DND-41 (cell line): ENCODE data around the gene COQ10A.

Source experiments
- ATAC-seq: fragments of 200-7000 bp; cut with Tn5 transposase; 3 replicates; pipeline ENCODE4 v1.9.1; 2021; ENCODE audit warnings: low read depth; ENCODE audit not compliant: insufficient read depth
- DNase-seq: peaks from one replicate; pipeline ENCODE4 v3.0.0-alpha.2; 2020
- H2AFZ ChIP-seq: 2 replicates; pipeline ENCODE4 v1.6.0; 2012; ENCODE audit warnings: low read depth, low read length
- H3K27ac ChIP-seq: 2 replicates; pipeline ENCODE4 v1.5.1; 2012; ENCODE audit warnings: low read length, inconsistent platforms
- H3K27me3 ChIP-seq: fragments of 200-600 bp; sonication (generic); 2 replicates; pipeline ENCODE4 v1.6.0; 2012; ENCODE audit warnings: low read length, mild to moderate bottlenecking, inconsistent platforms; ENCODE audit not compliant: insufficient read depth, poor library complexity
- H3K36me3 ChIP-seq: 2 replicates; pipeline ENCODE4 v1.5.1; 2012; ENCODE audit warnings: low read length, inconsistent platforms; ENCODE audit not compliant: insufficient read depth
- H3K4me1 ChIP-seq: 2 replicates; pipeline ENCODE4 v1.5.1; 2012; ENCODE audit warnings: mild to moderate bottlenecking, low read length; ENCODE audit not compliant: insufficient read depth
- H3K4me2 ChIP-seq: 2 replicates; pipeline ENCODE4 v1.6.0; 2012; ENCODE audit warnings: mild to moderate bottlenecking, moderate library complexity, low read length, inconsistent platforms; ENCODE audit not compliant: insufficient read depth
- H3K4me3 ChIP-seq, 2 experiments: fragments of 200-600 bp in 1 of 2; shearing (Covaris generic) in 1 of 2; 2 replicates each; pipeline ENCODE4 v1.5.1; 2012 to 2016; ENCODE audit warnings: inconsistent platforms in 2 of 2, low read length in 2 of 2, mild to moderate bottlenecking in 2 of 2, low read depth in 1 of 2, moderate library complexity in 1 of 2
- H3K79me2 ChIP-seq: 2 replicates; pipeline ENCODE4 v1.6.0; 2012; ENCODE audit warnings: low read length, inconsistent platforms; ENCODE audit not compliant: insufficient read depth
- H3K9ac ChIP-seq: 2 replicates; pipeline ENCODE4 v1.6.0; 2012; ENCODE audit warnings: low read depth, mild to moderate bottlenecking, inconsistent platforms, low read length, moderate library complexity
- H3K9me3 ChIP-seq: 2 replicates; pipeline ENCODE4 v1.5.1; 2012; ENCODE audit warnings: low read length, moderate library complexity, mild to moderate bottlenecking, inconsistent platforms; ENCODE audit not compliant: insufficient read depth, severe bottlenecking
- H4K20me1 ChIP-seq: 2 replicates; pipeline ENCODE4 v1.6.0; 2012; ENCODE audit warnings: low read length; ENCODE audit not compliant: insufficient read depth
- CTCF ChIP-seq: IDR thresholded peaks from 2 replicates; pipeline ENCODE4 v1.5.1; 2012; ENCODE audit warnings: borderline replicate concordance, low read length, moderate library complexity, mild to moderate bottlenecking; ENCODE audit not compliant: poor library complexity, severe bottlenecking; ENCODE audit errors: extremely low read depth
- EZH2 ChIP-seq: IDR thresholded peaks from 3 replicates; pipeline ENCODE4 v1.6.1; 2012; ENCODE audit warnings: borderline replicate concordance, low read depth, mild to moderate bottlenecking, moderate library complexity, low read length, inconsistent platforms; ENCODE audit not compliant: severe bottlenecking

COQ10A gene

GRCh38 chr12:56296295-56296694 is 29.6 kb downstream of the COQ10A start:
- no peak for ATAC-seq
- no peak for DNase-seq
- no peak overlapping the region for H2AFZ ChIP-seq
- H3K27me3 ChIP-seq, result no peaks in the 10 kb centered on the region
- H3K9me3 ChIP-seq, result no peaks in the 10 kb centered on the region
- peaks cover 35% of the 10 kb centered on the region; the same call in 1 of the 2 replicates for H4K20me1 ChIP-seq
- H3K36me3 ChIP-seq, result peaks cover 46% of the 10 kb centered on the region
- TF ChIP-seq CTCF (no peak), EZH2 (no peak)
- H3K4me1 ChIP-seq, result peaks cover 45% of the 10 kb centered on the region
- peak overlapping the region; percentile 19; the same call in 1 of the 2 replicates for H3K4me2 ChIP-seq
- no peak overlapping the region for H3K9ac ChIP-seq
- no peak overlapping the region for H3K4me3 ChIP-seq
- H3K27ac ChIP-seq, result no peak overlapping the region
- peaks cover 93% of the 10 kb centered on the region for H3K79me2 ChIP-seq

- H3K79me2 ChIP-seq, result peaks cover 91% of the 10 kb centered on the region
- no peak for DNase-seq
- H3K27ac ChIP-seq, result no peak overlapping the region
- no peak overlapping the region for H3K4me3 ChIP-seq
- peaks cover 44% of the 10 kb centered on the region for H3K36me3 ChIP-seq
- H3K27me3 ChIP-seq, result no peaks in the 10 kb centered on the region
- H3K9ac ChIP-seq, result no peak overlapping the region
- no peak for ATAC-seq
- peak overlapping the region; percentile 80; the same call in 1 of the 2 replicates for H3K4me2 ChIP-seq
- H2AFZ ChIP-seq, result no peak overlapping the region
- H3K9me3 ChIP-seq, result no peaks in the 10 kb centered on the region
- H3K4me1 ChIP-seq, result peaks cover 56% of the 10 kb centered on the region
- H4K20me1 ChIP-seq, result peaks cover 24% of the 10 kb centered on the region; the same call in 1 of the 2 replicates
- no peak for TF ChIP-seq EZH2
These were observed 30.7 kb downstream of the COQ10A start for GRCh38 chr12:56297400-56297799.

GRCh38 chr12:56298828-56299227 is 32.1 kb downstream of the COQ10A start:
- H3K4me3 ChIP-seq, result peak overlapping the region; percentile 75 to 91; a peak in 3 of 4 replicates

GRCh38 chr12:56299308-56299852 is 32.6 kb downstream of the COQ10A start:
- ATAC-seq, result no peak; the same call in 2 of the 3 replicates
- H4K20me1 ChIP-seq, result peaks cover 23% of the 10 kb centered on the region; the same call in 1 of the 2 replicates
- peak overlapping the region; percentile 69 for H3K27ac ChIP-seq
- peaks cover 56% of the 10 kb centered on the region for H3K4me1 ChIP-seq
- no peaks in the 10 kb centered on the region for H3K27me3 ChIP-seq
- peak overlapping the region; percentile 84 for H3K9ac ChIP-seq
- peaks cover 73% of the 10 kb centered on the region for H3K79me2 ChIP-seq
- H2AFZ ChIP-seq, result peak overlapping the region; percentile 81
- H3K4me2 ChIP-seq, result peak overlapping the region; percentile 80
- H3K36me3 ChIP-seq, result peaks cover 31% of the 10 kb centered on the region
- no peak for DNase-seq
- H3K9me3 ChIP-seq, result no peaks in the 10 kb centered on the region
- TF ChIP-seq CTCF (no peak), EZH2 (no peak)
- peak overlapping the region; percentile 75 to 91 for H3K4me3 ChIP-seq

More at GRCh38 chr12:56298828-56299227, 32.1 kb downstream of the COQ10A start:
- Histone ChIP-seq H3K27me3 (no peaks in the 10 kb centered on the region), H3K27ac (peak overlapping the region; percentile 69), H3K9me3 (no peaks in the 10 kb centered on the region), H3K36me3 (peaks cover 36% of the 10 kb centered on the region), H3K9ac (peak overlapping the region; percentile 84), H3K4me1 (peaks cover 56% of the 10 kb centered on the region), H2AFZ (no peak overlapping the region), H3K4me2 (peak overlapping the region; percentile 80), H4K20me1 (peaks cover 23% of the 10 kb centered on the region; the same call in 1 of the 2 replicates), H3K79me2 (peaks cover 78% of the 10 kb centered on the region)
- DNase-seq, result peak; percentile 20
- TF ChIP-seq CTCF, result no peak
- TF ChIP-seq EZH2, result no peak
- ATAC-seq, result no peak
